Measurements from ENCODE around the gene LMX1A.

LMX1A gene

GRCh38 chr1:165300400-165300903, 56.1 kb downstream of the LMX1A start:
- no peak overlapping the region for H3K27ac ChIP-seq
- TF ChIP-seq CTCF (IDR thresholded peaks at IDR 0.05) = no peak

GRCh38 chr1:165298203-165298820, 58.2 kb downstream of the LMX1A start:
- TF ChIP-seq ZFX (IDR thresholded peaks at IDR 0.05; ENCODE audit: borderline replicate concordance) (no peak), CTCF (IDR thresholded peaks at IDR 0.05) (no peak)
- H3K27ac ChIP-seq = no peak overlapping the region

- TF ChIP-seq CTCF (IDR thresholded peaks at IDR 0.05) (no peak), ZFX (IDR thresholded peaks at IDR 0.05; ENCODE audit: borderline replicate concordance) (no peak)
- no peak overlapping the region for H3K27ac ChIP-seq
Measured at GRCh38 chr1:165296205-165296604, 60.3 kb downstream of the LMX1A start.

- no peak overlapping the region for H3K27ac ChIP-seq
- TF ChIP-seq CTCF (IDR thresholded peaks at IDR 0.05) (peak; percentile 15), ZFX (IDR thresholded peaks at IDR 0.05; ENCODE audit: borderline replicate concordance) (no peak)
Measured at GRCh38 chr1:165290148-165290547, 66.4 kb downstream of the LMX1A start.

GRCh38 chr1:165289556-165289955, 67.0 kb downstream of the LMX1A start:
- no peak overlapping the region for H3K27ac ChIP-seq

GRCh38 chr1:165288350-165289120, 68.0 kb downstream of the LMX1A start:
- no peak for TF ChIP-seq CTCF (IDR thresholded peaks at IDR 0.05)
- no peak for TF ChIP-seq ZFX (IDR thresholded peaks at IDR 0.05; ENCODE audit: borderline replicate concordance)
- no peak overlapping the region for H3K27ac ChIP-seq

More at GRCh38 chr1:165289556-165289955, 67.0 kb downstream of the LMX1A start:
- TF ChIP-seq CTCF (IDR thresholded peaks at IDR 0.05) (no peak), ZFX (IDR thresholded peaks at IDR 0.05; ENCODE audit: borderline replicate concordance) (no peak)

GRCh38 chr1:165287781-165288180, 68.7 kb downstream of the LMX1A start:
- no peak for TF ChIP-seq ZFX (IDR thresholded peaks at IDR 0.05; ENCODE audit: borderline replicate concordance)
- TF ChIP-seq CTCF (IDR thresholded peaks at IDR 0.05) = no peak
- no peak overlapping the region for H3K27ac ChIP-seq

All from 22Rv1 (cell line).